Ishikawa (cell line): ENCODE data around the gene UBXN10.

Experiments
- CREB1 ChIP-seq: IDR thresholded peaks from 2 replicates; pipeline ENCODE4 v1.6.1; 2012; ENCODE audit warnings: low read depth
- EGR1 ChIP-seq: IDR thresholded peaks from 2 replicates; pipeline ENCODE4 v1.6.1; 2012
- EP300 ChIP-seq: IDR thresholded peaks from 2 replicates; pipeline ENCODE4 v1.6.1; 2012; ENCODE audit warnings: borderline replicate concordance
- MAX ChIP-seq: IDR thresholded peaks from 2 replicates; pipeline ENCODE4 v1.6.1; 2012
- RAD21 ChIP-seq: IDR thresholded peaks from 2 replicates; pipeline ENCODE4 v1.6.1; 2012; ENCODE audit warnings: low read depth
- REST ChIP-seq: IDR thresholded peaks from 2 replicates; pipeline ENCODE4 v1.6.1; 2012; ENCODE audit warnings: low read depth, mild to moderate bottlenecking
- TAF1 ChIP-seq: IDR thresholded peaks from 2 replicates; pipeline ENCODE4 v1.6.1; 2012; ENCODE audit warnings: low read depth, mild to moderate bottlenecking
- YY1 ChIP-seq: IDR thresholded peaks from 2 replicates; pipeline ENCODE4 v1.6.1; 2012; ENCODE audit warnings: low read depth
- ZBTB7A ChIP-seq: IDR thresholded peaks from 2 replicates; pipeline ENCODE4 v1.6.1; 2012; ENCODE audit warnings: low read depth

GRCh38 chr1:20233394-20233793 lies 47.5 kb downstream of the UBXN10 start:
- no peak for TF ChIP-seq EP300
- TF ChIP-seq REST, result no peak
- TF ChIP-seq RAD21, result no peak
- no peak for TF ChIP-seq MAX
- no peak for TF ChIP-seq ZBTB7A
- TF ChIP-seq CREB1, result no peak
- no peak for TF ChIP-seq TAF1
- TF ChIP-seq EGR1, result no peak
- TF ChIP-seq YY1, result no peak
